ENCODE measurements around the gene FUS. TPM values are rescaled to one million over a fixed set of nuclear protein-coding genes. Genes with fewer than 3 reads are reported as not detected.
A peak's percentile ranks its signal among the peaks of the same experiment; 100 is the strongest.

FUS gene
- total and polyA plus RNA-seq, 2 of the 13 experiments (the other 11 are each of a cell fraction or from before 2014, with no cell fraction given): 68.1 to 168 TPM

- Histone ChIP-seq H2AFZ (ENCODE audit: low read length) (no peak overlapping the region), H3K4me1 (ENCODE audit: insufficient read depth, low read length) (peaks cover 12% of the 10 kb centered on the region), H3K9me3 (ENCODE audit: low read length) (no peaks in the 10 kb centered on the region), H3K36me3 (replicated peaks in 1 of 2; ENCODE audit: control insufficient read depth in 1 of 2, insufficient read depth in 2 of 2, low read length in 2 of 2) (no peaks in the 10 kb centered on the region), H3K27me3 (ENCODE audit: control insufficient read depth in 1 of 2, insufficient read depth in 2 of 2, low read length in 2 of 2) (peaks cover 18 to 57% of the 10 kb centered on the region in 2 experiments), H4K20me1 (ENCODE audit: insufficient read depth, low read length) (no peaks in the 10 kb centered on the region), H3K9ac (ENCODE audit: insufficient read depth, low read depth, low read length) (peak overlapping the region; percentile 31; the same call in 1 of the 2 replicates), H3K27ac (ENCODE audit: extremely low read length, insufficient read depth, low read length) (no peak overlapping the region), H3K4me2 (ENCODE audit: low read depth, low read length) (peak overlapping the region; percentile 85), H3K79me2 (ENCODE audit: insufficient read depth, low read length) (no peaks in the 10 kb centered on the region), H3K4me3 (replicated peaks in 1 of 3; ENCODE audit: insufficient read depth in 1 of 3, low read depth in 2 of 3, low read length in 3 of 3) (peak overlapping the region; percentile 49 to 69 (median 50))
- 6% methylated on average over 29 of the region's 63 CpGs for WGBS (ENCODE audit: low lambda C conversion rate)
- intact Hi-C loops (cut with micrococcal nuclease; ENCODE audit: unreplicated experiment) (no loop called here), in situ Hi-C loops (cut with HindIII; ENCODE audit: extremely low pct_ligation_motif_present, low pct_unique_long_range_greater_than_20kb) (loop anchor here (25.0 kb wide), 2 partner anchors 222 to 647 kb away; partner anchors contain the start of genes COX6A2, ZNF267 and ZNF843)
- ChIA-PET POLR2A (interaction anchor here (2.3 kb wide), 1 partner anchor 35 kb away, joined by 11 read pairs; the partner anchor contains the start of gene FUS), CTCF (ENCODE audit: low intra/inter-chr PET ratio, low total read pairs) (no interaction called here)
- BruUV-seq (replicated peaks): no TSS peak
- ATAC-seq: peak; percentile 94
- DNase-seq (ENCODE audit: low spot score): peak; percentile 39
- no peak for FAIRE-seq
- TF ChIP-seq ZNF704 (CRISPR knock-in tag; IDR thresholded peaks at IDR 0.05; ENCODE audit: borderline replicate concordance) (0 out of 2 replicates have a peak, but pooled peaks have one; percentile 37), MAX (IDR thresholded peaks at IDR 0.05) (0 out of 2 replicates have a peak, but pooled peaks have one; percentile 18), ZFY (CRISPR knock-in tag; IDR thresholded peaks at IDR 0.05) (0 out of 2 replicates have a peak, but pooled peaks have one; percentile 20), ZNF350 (CRISPR knock-in tag; IDR thresholded peaks at IDR 0.05; ENCODE audit: borderline replicate concordance, low read depth) (peak; percentile 30; the same call in 1 of the 2 replicates), ZNF687 (CRISPR knock-in tag; IDR thresholded peaks at IDR 0.05) (peak; percentile 62), ZNF784 (CRISPR knock-in tag; IDR thresholded peaks at IDR 0.05; ENCODE audit: borderline replicate concordance) (0 out of 2 replicates have a peak, but pooled peaks have one; percentile 26), MTF2 (CRISPR knock-in tag; IDR thresholded peaks at IDR 0.05; ENCODE audit: borderline replicate concordance) (0 out of 2 replicates have a peak, but pooled peaks have one; percentile 45), ZSCAN20 (CRISPR knock-in tag; IDR thresholded peaks at IDR 0.05; ENCODE audit: borderline replicate concordance) (no peak), MTA1 (CRISPR knock-in tag; IDR thresholded peaks at IDR 0.05; ENCODE audit: borderline replicate concordance) (0 out of 2 replicates have a peak, but pooled peaks have one; percentile 14), GTF3A (CRISPR knock-in tag; conservative IDR thresholded peaks at IDR 0.05) (no peak), KDM6A (CRISPR knock-in tag; IDR thresholded peaks at IDR 0.05; ENCODE audit: low read depth) (no peak), SP5 (CRISPR knock-in tag; IDR thresholded peaks at IDR 0.05; ENCODE audit: borderline replicate concordance, low read depth) (0 out of 2 replicates have a peak, but pooled peaks have one; percentile 33), ZFP91 (CRISPR knock-in tag; IDR thresholded peaks at IDR 0.05; ENCODE audit: borderline replicate concordance) (peak; percentile 56; the same call in 1 of the 2 replicates)
These were observed 35.6 kb downstream of the FUS start for GRCh38 chr16:31215287-31216162.

Measured in HepG2 (cell line).